Stimulated activated effector memory CD8-positive, alpha-beta T cell treated with anti-CD3 and anti-CD28 coated beads, Interleukin-12 subunit alpha, Interleukin-12 subunit beta, amount 100 ng/mL, for 72 hours (primary cell): ENCODE measurements around the gene NUAK1.

Source experiments
- ATAC-seq: fragments of 150-1000 bp; cut with Tn5 transposase; 2 replicates; pipeline ENCODE4 v1.10.0; 2021
- DNase-seq, 2 donors: peaks; one replicate each; pipeline ENCODE4 v3.0.0; 2021 to 2022; ENCODE audit warnings: low spot score in 2 of 2
- H3K27ac Mint-ChIP-seq: one replicate; pipeline ENCODE4 v1.8.0; 2022; ENCODE audit warnings: mild to moderate bottlenecking, mixed read lengths
- H3K36me3 Mint-ChIP-seq: one replicate; pipeline ENCODE4 v1.8.0; 2022; ENCODE audit warnings: mild to moderate bottlenecking, mixed read lengths
- H3K4me1 Mint-ChIP-seq: one replicate; pipeline ENCODE4 v1.8.0; 2022; ENCODE audit warnings: mixed read lengths
- H3K4me3 Mint-ChIP-seq: one replicate; pipeline ENCODE4 v1.8.0; 2022; ENCODE audit warnings: mild to moderate bottlenecking, mixed read lengths
- H3K9me3 Mint-ChIP-seq: one replicate; pipeline ENCODE4 v1.8.0; 2022; ENCODE audit warnings: mixed read lengths

Gene NUAK1

DNA sequence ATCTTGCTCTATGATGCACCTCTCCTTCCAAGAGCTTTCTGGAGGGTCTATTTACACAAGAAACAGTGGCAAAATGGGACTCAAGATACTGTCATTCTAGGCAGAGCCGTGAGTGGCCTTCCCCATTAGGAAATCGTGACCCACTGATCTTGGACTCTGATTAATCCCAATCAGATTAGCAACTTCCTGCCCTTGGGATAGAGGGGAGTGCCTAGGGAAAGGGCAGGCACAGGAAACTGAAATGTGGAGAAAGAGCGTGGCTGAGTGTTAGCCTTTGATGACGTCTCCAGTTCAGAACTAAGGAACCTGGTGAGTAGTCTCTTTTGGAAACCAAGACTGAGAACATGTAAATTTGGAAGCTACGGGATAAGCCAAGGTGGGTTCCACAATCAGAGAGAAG, 76.1 kb downstream of the NUAK1 start:
- Mint-ChIP-seq H3K27ac (no peak overlapping the region), H3K4me3 (no peak overlapping the region), H3K4me1 (no peaks in the 10 kb centered on the region), H3K36me3 (no peaks in the 10 kb centered on the region), H3K9me3 (peaks cover 4% of the 10 kb centered on the region)
- no peak for ATAC-seq
- DNase-seq, result no peak

- Mint-ChIP-seq H3K4me1 (no peaks in the 10 kb centered on the region), H3K4me3 (no peak overlapping the region)
These were observed 80.2 kb downstream of the NUAK1 start for GRCh38 chr12:106058256-106059182.

DNA sequence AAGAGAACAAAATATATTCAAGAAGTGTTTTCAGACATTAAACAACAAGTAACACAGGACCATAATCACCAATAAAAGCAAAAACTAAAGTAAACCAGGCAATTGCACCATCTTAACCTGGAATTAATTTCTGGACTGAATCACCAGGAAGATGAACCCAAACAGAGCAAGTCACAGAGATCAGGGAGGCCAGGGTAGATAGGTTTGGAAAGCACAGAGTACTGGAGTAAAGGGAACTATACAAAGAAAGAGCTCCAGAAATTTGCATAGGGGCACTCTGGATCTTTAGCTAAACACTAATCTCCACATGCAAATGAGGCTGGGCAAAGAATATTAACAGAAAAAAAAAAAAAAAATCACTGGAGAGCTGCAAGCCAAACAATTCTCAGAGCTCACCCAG, 84.7 kb downstream of the NUAK1 start:
- no peaks in the 10 kb centered on the region for H3K4me1 Mint-ChIP-seq
- DNase-seq (no peak), ATAC-seq (no peak)
- H3K36me3 Mint-ChIP-seq, result no peaks in the 10 kb centered on the region
- no peak overlapping the region for H3K4me3 Mint-ChIP-seq
- peaks cover 8% of the 10 kb centered on the region for H3K9me3 Mint-ChIP-seq
- H3K27ac Mint-ChIP-seq, result no peak overlapping the region

More at GRCh38 chr12:106058256-106059182, 80.2 kb downstream of the NUAK1 start:
- peaks cover 8% of the 10 kb centered on the region for H3K9me3 Mint-ChIP-seq
- ATAC-seq (no peak), DNase-seq (no peak)
- no peak overlapping the region for H3K27ac Mint-ChIP-seq
- no peaks in the 10 kb centered on the region for H3K36me3 Mint-ChIP-seq

DNA sequence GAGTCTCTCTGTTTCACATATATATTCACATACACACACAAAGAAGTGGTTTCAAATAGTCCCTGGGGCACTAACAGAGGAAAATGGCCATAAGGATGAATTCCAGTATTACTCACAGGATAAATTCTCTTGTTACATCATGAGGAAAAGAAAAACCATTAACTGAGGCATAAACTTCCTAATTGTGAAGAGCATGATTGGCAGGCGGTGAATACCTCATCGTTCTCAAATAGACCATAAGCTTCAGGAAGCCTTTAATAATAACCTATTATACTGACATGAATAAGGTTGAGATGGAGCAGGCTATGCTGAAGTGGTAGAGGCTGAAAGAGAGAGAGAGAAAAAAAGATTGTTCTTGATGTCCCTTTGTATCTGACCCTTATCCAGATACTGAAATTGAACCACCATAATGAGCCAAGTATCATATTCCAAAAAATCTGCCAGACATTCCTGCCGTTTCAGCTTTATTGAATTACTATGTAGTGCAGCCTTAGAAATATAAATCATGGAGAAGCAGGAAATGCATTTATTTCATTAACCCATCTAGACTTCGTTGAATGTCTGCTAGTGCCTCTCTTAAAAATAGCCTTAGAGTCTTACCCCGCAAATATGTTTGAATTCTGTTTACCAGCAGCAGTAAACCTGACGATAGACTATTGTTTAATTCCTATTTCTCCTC, 86.8 kb downstream of the NUAK1 start:
- DNase-seq (no peak), ATAC-seq (no peak)
- no peaks in the 10 kb centered on the region for H3K36me3 Mint-ChIP-seq
- H3K27ac Mint-ChIP-seq, result no peak overlapping the region
- H3K4me1 Mint-ChIP-seq, result no peaks in the 10 kb centered on the region
- H3K4me3 Mint-ChIP-seq, result no peak overlapping the region
- H3K9me3 Mint-ChIP-seq, result peaks cover 8% of the 10 kb centered on the region

- no peak for DNase-seq
- Mint-ChIP-seq H3K36me3 (no peaks in the 10 kb centered on the region), H3K4me3 (no peak overlapping the region), H3K9me3 (peaks cover 4% of the 10 kb centered on the region), H3K4me1 (no peaks in the 10 kb centered on the region), H3K27ac (no peak overlapping the region)
- no peak for ATAC-seq
These were observed 89.2 kb downstream of the NUAK1 start for GRCh38 chr12:106049546-106049945.

DNA sequence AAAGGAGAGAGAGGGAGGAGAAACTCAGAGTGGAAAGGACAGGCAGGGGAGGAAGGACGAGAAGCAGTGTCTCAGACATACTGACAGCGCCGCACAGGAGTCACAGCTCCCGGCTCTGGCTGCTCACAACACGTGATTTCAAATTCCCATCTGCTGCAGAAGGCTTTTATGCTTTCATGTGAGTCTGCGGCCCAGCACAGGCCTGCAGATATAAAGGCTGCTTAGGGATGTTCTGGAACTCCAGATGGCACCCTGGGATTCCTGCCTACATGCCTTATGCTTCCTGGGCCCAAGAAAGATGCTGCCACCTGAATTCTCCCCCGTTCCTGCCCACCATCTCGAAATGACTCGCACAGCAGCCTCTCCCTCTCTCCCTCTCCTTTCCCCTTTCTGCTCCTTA, 89.6 kb downstream of the NUAK1 start:
- H3K9me3 Mint-ChIP-seq, result peaks cover 4% of the 10 kb centered on the region
- no peaks in the 10 kb centered on the region for H3K4me1 Mint-ChIP-seq
- no peak overlapping the region for H3K4me3 Mint-ChIP-seq
- ATAC-seq (no peak), DNase-seq (no peak)
- no peaks in the 10 kb centered on the region for H3K36me3 Mint-ChIP-seq
- no peak overlapping the region for H3K27ac Mint-ChIP-seq

- H3K36me3 Mint-ChIP-seq, result no peaks in the 10 kb centered on the region
- H3K4me3 Mint-ChIP-seq, result no peak overlapping the region
- DNase-seq, result no peak
- no peak for ATAC-seq
- no peaks in the 10 kb centered on the region for H3K9me3 Mint-ChIP-seq
- no peaks in the 10 kb centered on the region for H3K4me1 Mint-ChIP-seq
- H3K27ac Mint-ChIP-seq, result no peak overlapping the region
These were observed 90.1 kb downstream of the NUAK1 start for GRCh38 chr12:106048676-106049075.

GRCh38 chr12:106048016-106048415, 90.7 kb downstream of the NUAK1 start:
- Mint-ChIP-seq H3K4me3 (no peak overlapping the region), H3K36me3 (no peaks in the 10 kb centered on the region), H3K9me3 (no peaks in the 10 kb centered on the region), H3K4me1 (no peaks in the 10 kb centered on the region), H3K27ac (no peak overlapping the region)
- DNase-seq, result no peak
- ATAC-seq, result no peak

DNA sequence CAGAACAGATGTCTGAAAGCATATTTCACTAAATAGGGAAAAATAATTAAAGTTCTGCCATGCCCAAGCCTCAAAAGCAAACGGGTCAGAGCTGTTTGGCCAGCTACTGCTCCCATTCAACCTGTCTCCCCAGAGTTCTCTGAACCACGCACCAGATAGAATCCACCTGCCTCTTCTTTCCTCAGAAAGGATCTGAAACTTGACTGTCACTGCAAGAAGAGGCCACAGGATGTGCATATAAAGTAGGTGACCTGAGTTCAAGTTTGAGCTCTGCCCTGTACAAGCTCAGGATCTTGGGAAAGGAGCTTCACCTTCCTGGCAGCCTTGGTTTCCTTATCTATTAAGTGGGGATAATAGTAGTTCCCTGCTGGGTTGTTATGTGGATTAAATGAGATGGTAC, 91.8 kb downstream of the NUAK1 start:
- Mint-ChIP-seq H3K4me1 (no peaks in the 10 kb centered on the region), H3K36me3 (no peaks in the 10 kb centered on the region), H3K9me3 (no peaks in the 10 kb centered on the region), H3K4me3 (no peak overlapping the region), H3K27ac (no peak overlapping the region)
- DNase-seq (no peak), ATAC-seq (no peak)

GRCh38 chr12:106046301-106046846, 92.4 kb downstream of the NUAK1 start:
- no peaks in the 10 kb centered on the region for H3K9me3 Mint-ChIP-seq
- ATAC-seq (no peak), DNase-seq (no peak)
- no peak overlapping the region for H3K4me3 Mint-ChIP-seq
- no peaks in the 10 kb centered on the region for H3K4me1 Mint-ChIP-seq
- H3K36me3 Mint-ChIP-seq, result no peaks in the 10 kb centered on the region
- H3K27ac Mint-ChIP-seq, result no peak overlapping the region

DNA sequence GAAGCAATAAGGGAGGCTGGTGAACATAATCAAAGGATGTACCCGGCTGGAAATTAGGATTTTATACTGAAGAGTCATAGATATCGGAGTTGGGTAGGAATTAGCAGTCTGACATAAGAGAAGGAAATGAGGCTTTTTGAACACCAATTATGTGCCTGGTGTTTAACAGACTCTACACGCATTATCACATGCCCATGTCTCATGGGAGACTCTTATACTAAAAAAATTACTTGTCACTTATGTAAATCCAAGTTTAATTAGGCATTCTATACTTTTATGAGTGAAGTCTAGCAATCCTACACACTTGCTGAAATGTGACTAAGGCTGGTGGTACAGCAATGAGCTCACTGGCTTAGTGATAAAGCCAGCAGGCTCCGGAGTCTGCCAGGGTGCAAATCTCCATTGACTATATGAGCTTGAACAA, 93.5 kb downstream of the NUAK1 start:
- Mint-ChIP-seq H3K27ac (no peak overlapping the region), H3K4me1 (no peaks in the 10 kb centered on the region), H3K9me3 (no peaks in the 10 kb centered on the region), H3K4me3 (no peak overlapping the region), H3K36me3 (no peaks in the 10 kb centered on the region)
- ATAC-seq (no peak), DNase-seq (no peak)

DNA sequence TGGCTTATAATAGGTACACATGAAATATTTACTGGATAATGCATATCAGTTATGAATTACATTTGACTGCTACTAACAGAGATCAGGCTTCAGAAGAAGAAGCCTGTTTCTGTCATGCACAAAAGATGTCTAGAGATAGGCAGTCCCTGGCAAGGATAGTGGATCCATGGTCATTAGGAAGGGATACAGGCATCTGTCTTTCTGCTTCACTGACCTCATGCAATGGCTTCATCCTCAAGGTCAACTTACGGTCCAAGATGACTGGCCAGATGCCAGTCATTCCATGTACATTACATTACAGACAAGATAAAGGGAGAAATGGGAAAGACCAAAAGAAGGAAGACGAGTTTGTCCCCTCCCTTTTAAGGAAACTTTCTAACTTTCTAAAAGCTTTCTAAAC, 94.0 kb downstream of the NUAK1 start:
- Mint-ChIP-seq H3K27ac (no peak overlapping the region), H3K4me3 (no peak overlapping the region), H3K9me3 (no peaks in the 10 kb centered on the region), H3K36me3 (no peaks in the 10 kb centered on the region), H3K4me1 (no peaks in the 10 kb centered on the region)
- DNase-seq (no peak), ATAC-seq (no peak)

DNA sequence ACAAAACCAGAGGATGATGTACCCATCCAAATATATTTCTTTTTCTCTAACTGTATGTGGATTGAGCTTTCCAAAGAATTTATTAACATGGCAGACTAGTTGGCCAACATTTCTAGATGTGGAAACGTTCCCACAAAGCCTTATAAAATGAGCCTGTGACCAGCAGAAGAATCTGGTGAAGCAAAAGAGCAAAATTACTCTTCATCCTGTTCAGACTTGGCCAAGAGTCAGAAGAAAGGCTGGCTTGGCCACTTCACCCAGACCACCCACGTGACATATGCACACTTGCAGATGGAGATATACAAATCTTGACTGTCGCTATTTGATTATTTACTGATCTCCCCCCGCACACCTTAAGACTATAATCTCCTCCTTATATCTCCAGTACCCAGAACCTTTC, 96.7 kb downstream of the NUAK1 start:
- Mint-ChIP-seq H3K4me1 (no peaks in the 10 kb centered on the region), H3K4me3 (no peak overlapping the region), H3K9me3 (no peaks in the 10 kb centered on the region), H3K36me3 (no peaks in the 10 kb centered on the region), H3K27ac (no peak overlapping the region)
- DNase-seq (no peak), ATAC-seq (no peak)

DNA sequence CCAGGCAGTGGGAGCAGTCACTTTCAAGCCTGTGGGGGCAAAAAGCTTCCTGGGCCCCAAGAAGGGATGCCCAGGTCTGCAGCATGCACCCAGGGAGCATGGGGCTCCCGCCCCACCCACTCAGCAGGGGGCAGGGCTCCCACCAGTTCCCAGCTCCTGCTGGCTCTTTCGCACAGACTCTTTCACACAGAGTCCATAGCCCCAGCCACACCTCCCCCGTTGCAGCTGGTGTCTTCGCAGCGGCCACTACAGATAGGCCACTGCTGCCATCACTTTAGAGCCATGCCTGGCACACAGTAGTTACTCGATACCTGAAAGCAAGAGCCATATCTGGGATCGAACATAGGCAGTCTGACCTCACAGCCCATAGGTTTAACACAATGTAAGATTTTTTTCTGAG, 98.2 kb downstream of the NUAK1 start:
- Mint-ChIP-seq H3K9me3 (no peaks in the 10 kb centered on the region), H3K36me3 (no peaks in the 10 kb centered on the region), H3K27ac (no peak overlapping the region), H3K4me3 (no peak overlapping the region), H3K4me1 (no peaks in the 10 kb centered on the region)
- ATAC-seq, result no peak
- no peak for DNase-seq

DNA sequence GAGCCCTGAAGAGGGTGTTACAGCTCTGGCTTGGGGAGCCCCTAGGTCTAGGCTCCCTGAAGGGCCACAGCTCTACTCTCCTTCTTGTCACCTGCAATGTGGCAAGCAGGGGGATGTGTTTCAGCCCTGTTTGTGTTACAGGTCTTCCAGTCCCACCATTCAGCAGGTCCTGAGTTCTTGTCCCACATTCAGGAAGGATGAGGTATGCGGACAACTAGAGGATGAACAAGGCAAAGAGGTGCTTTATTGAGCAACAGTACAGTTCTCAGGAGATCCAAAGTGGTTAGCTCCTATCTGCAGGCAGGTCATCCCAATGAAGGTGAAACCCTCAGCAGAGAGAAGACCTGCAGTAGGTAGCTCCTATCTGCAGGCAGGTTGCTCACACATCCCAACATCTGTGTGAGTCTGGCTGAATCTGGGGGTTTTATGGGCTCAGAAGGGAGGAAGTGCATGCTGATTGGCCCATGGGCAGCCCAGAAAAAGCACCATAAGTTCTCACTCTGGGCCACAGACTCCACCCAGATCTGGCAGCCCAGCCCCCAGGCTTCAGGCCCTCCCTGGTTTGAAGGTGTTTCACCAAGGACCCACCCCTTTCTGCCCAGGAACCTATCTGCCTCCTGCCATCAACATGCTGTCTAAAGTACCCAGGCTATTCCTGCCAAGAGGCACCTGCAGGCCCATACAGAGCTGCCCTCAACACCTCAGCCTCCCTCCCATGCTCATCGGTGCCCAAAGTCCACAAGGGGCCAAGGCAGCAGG, 98.9 kb downstream of the NUAK1 start:
- H3K27ac Mint-ChIP-seq, result no peak overlapping the region
- no peak for ATAC-seq
- DNase-seq, result no peak
- no peaks in the 10 kb centered on the region for H3K9me3 Mint-ChIP-seq
- H3K36me3 Mint-ChIP-seq, result no peaks in the 10 kb centered on the region
- H3K4me3 Mint-ChIP-seq, result no peak overlapping the region
- H3K4me1 Mint-ChIP-seq, result no peaks in the 10 kb centered on the region
